ENCODE measurements around the gene IAPP. TPM values are rescaled to one million over a fixed set of nuclear protein-coding genes. Genes with fewer than 3 reads are reported as not detected.

IAPP gene
- total RNA-seq, 1 experiment from 2014 or later, result not detected

- H3K27me3 Mint-ChIP-seq (ENCODE audit: insufficient read depth, unreplicated experiment), result peaks cover 19% of the 10 kb centered on the region
- ChIA-PET POLR2A (no interaction called here), CTCF (no interaction called here)
- H3K36me3 Mint-ChIP-seq (ENCODE audit: insufficient read depth, unreplicated experiment), result no peaks in the 10 kb centered on the region
- no peaks in the 10 kb centered on the region for H3K4me1 Mint-ChIP-seq (ENCODE audit: low read depth, unreplicated experiment)
- no TSS peak for BruUV-seq (replicated peaks)
- no peak overlapping the region for H3K4me3 ChIP-seq (ENCODE audit: low read depth, low read length)
- DNase-seq, result no peak
- no peaks in the 10 kb centered on the region for H3K9me3 Mint-ChIP-seq (ENCODE audit: unreplicated experiment)
- no peaks in the 10 kb centered on the region; the same call in 1 of the 2 replicates for H3K27me3 ChIP-seq (replicated peaks; ENCODE audit: control insufficient read depth, insufficient read depth, low read length)
- no peak overlapping the region for H3K4me3 Mint-ChIP-seq (ENCODE audit: unreplicated experiment)
- no peaks in the 10 kb centered on the region for H3K4me1 ChIP-seq
- TF ChIP-seq, protein P1, sequence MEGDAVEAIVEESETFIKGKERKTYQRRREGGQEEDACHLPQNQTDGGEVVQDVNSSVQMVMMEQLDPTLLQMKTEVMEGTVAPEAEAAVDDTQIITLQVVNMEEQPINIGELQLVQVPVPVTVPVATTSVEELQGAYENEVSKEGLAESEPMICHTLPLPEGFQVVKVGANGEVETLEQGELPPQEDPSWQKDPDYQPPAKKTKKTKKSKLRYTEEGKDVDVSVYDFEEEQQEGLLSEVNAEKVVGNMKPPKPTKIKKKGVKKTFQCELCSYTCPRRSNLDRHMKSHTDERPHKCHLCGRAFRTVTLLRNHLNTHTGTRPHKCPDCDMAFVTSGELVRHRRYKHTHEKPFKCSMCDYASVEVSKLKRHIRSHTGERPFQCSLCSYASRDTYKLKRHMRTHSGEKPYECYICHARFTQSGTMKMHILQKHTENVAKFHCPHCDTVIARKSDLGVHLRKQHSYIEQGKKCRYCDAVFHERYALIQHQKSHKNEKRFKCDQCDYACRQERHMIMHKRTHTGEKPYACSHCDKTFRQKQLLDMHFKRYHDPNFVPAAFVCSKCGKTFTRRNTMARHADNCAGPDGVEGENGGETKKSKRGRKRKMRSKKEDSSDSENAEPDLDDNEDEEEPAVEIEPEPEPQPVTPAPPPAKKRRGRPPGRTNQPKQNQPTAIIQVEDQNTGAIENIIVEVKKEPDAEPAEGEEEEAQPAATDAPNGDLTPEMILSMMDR (IDR thresholded peaks at IDR 0.05; ENCODE audit: insufficient read depth in 1 of 2, low read depth in 1 of 2, low read length in 1 of 2, severe bottlenecking in 1 of 2, unreplicated experiment in 1 of 2), result no peak
- H3K27ac Mint-ChIP-seq (ENCODE audit: unreplicated experiment), result no peak overlapping the region
- H3K36me3 ChIP-seq (ENCODE audit: control insufficient read depth, insufficient read depth, low read length), result no peaks in the 10 kb centered on the region
- intact Hi-C loops (cut with micrococcal nuclease; ENCODE audit: unreplicated experiment), result no loop called here
- H3K9me3 ChIP-seq, result no peaks in the 10 kb centered on the region
These were observed 29.1 kb upstream of the IAPP start for GRCh38 chr12:21343636-21344035.

- no peaks in the 10 kb centered on the region for H3K9me3 Mint-ChIP-seq (ENCODE audit: unreplicated experiment)
- H3K4me1 Mint-ChIP-seq (ENCODE audit: low read depth, unreplicated experiment), result no peaks in the 10 kb centered on the region
- ChIA-PET CTCF (no interaction called here), POLR2A (no interaction called here)
- Histone ChIP-seq H3K4me3 (ENCODE audit: low read depth, low read length) (no peak overlapping the region), H3K27me3 (replicated peaks; ENCODE audit: control insufficient read depth, insufficient read depth, low read length) (no peaks in the 10 kb centered on the region; the same call in 1 of the 2 replicates), H3K9me3 (no peaks in the 10 kb centered on the region), H3K4me1 (no peaks in the 10 kb centered on the region), H3K36me3 (ENCODE audit: control insufficient read depth, insufficient read depth, low read length) (no peaks in the 10 kb centered on the region)
- intact Hi-C loops (cut with micrococcal nuclease; ENCODE audit: unreplicated experiment), result no loop called here
- peaks cover 10% of the 10 kb centered on the region for H3K27me3 Mint-ChIP-seq (ENCODE audit: insufficient read depth, unreplicated experiment)
- H3K4me3 Mint-ChIP-seq (ENCODE audit: unreplicated experiment), result no peak overlapping the region
- H3K36me3 Mint-ChIP-seq (ENCODE audit: insufficient read depth, unreplicated experiment), result no peaks in the 10 kb centered on the region
- no TSS peak for BruUV-seq (replicated peaks)
- no peak for DNase-seq
- TF ChIP-seq, protein P1 (IDR thresholded peaks at IDR 0.05; ENCODE audit: insufficient read depth in 1 of 2, low read depth in 1 of 2, low read length in 1 of 2, severe bottlenecking in 1 of 2, unreplicated experiment in 1 of 2), result no peak
- no peak overlapping the region for H3K27ac Mint-ChIP-seq (ENCODE audit: unreplicated experiment)
These were observed 26.0 kb upstream of the IAPP start for GRCh38 chr12:21346542-21347205.

- no peaks in the 10 kb centered on the region for H3K4me1 Mint-ChIP-seq (ENCODE audit: low read depth, unreplicated experiment)
- H3K4me3 ChIP-seq (ENCODE audit: low read depth, low read length), result no peak overlapping the region
- BruUV-seq (replicated peaks), result no TSS peak
- H3K36me3 ChIP-seq (ENCODE audit: control insufficient read depth, insufficient read depth, low read length), result no peaks in the 10 kb centered on the region
- TF ChIP-seq, protein P1 (IDR thresholded peaks at IDR 0.05; ENCODE audit: insufficient read depth in 1 of 2, low read depth in 1 of 2, low read length in 1 of 2, severe bottlenecking in 1 of 2, unreplicated experiment in 1 of 2), result no peak
- ChIA-PET CTCF (no interaction called here), POLR2A (no interaction called here)
- H3K27ac Mint-ChIP-seq (ENCODE audit: unreplicated experiment), result no peak overlapping the region
- DNase-seq, result no peak
- H3K27me3 Mint-ChIP-seq (ENCODE audit: insufficient read depth, unreplicated experiment), result peaks cover 17% of the 10 kb centered on the region
- peaks cover 1% of the 10 kb centered on the region for H3K27me3 ChIP-seq (replicated peaks; ENCODE audit: control insufficient read depth, insufficient read depth, low read length)
- H3K9me3 Mint-ChIP-seq (ENCODE audit: unreplicated experiment), result no peaks in the 10 kb centered on the region
- H3K36me3 Mint-ChIP-seq (ENCODE audit: insufficient read depth, unreplicated experiment), result no peaks in the 10 kb centered on the region
- intact Hi-C loops (cut with micrococcal nuclease; ENCODE audit: unreplicated experiment), result no loop called here
- H3K9me3 ChIP-seq, result no peaks in the 10 kb centered on the region
- H3K4me1 ChIP-seq, result no peaks in the 10 kb centered on the region
- H3K4me3 Mint-ChIP-seq (ENCODE audit: unreplicated experiment), result no peak overlapping the region
These were observed 21.7 kb upstream of the IAPP start for GRCh38 chr12:21350975-21351374.

All from Caco-2 (cell line).